B cell (primary cell): ENCODE measurements around the gene TLR10.

Experiments used
- EZH2 ChIP-seq: IDR thresholded peaks from 2 replicates; pipeline ENCODE4 v1.6.1; 2012; ENCODE audit warnings: borderline replicate concordance, low read depth, mild to moderate bottlenecking, moderate library complexity, low read length; ENCODE audit not compliant: insufficient read depth, poor library complexity, severe bottlenecking
- TF ChIP-seq, protein P1 (sequence below): fragments of 200-600 bp; IDR thresholded peaks from one replicate; pipeline ENCODE4 v1.8.0; 2022; ENCODE audit warnings: antibody characterized with exemption, mild to moderate bottlenecking

DNA sequence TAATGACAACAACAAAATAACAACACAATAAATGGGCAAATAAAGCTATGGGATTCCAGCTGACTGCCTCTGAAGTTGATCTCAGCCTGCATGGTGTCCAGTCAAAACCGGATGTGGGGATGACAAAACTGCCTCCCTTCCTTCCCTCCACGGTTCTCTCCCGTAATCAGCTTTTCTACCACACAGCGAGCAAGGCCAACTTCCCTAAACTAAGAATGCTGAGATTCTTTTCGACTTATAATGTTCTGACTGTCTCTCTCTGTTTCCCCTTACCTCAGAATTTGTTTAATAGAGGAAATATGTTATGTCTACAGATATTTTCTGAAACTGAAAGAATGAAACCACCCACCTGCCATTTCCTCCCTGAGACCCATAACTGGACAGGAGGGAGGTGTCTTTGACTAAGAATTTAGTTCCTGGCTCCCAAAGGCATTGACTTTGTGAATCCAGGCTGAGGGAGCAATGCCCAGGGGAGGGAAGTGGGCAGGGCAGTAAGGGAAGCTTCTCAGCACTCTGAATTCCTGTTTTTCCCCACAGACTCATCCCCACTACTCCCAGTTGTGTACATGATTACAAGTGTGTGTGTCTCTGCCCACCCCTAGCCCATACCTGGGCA lies 22.8 kb upstream of the TLR10 start:
- TF ChIP-seq, protein P1, sequence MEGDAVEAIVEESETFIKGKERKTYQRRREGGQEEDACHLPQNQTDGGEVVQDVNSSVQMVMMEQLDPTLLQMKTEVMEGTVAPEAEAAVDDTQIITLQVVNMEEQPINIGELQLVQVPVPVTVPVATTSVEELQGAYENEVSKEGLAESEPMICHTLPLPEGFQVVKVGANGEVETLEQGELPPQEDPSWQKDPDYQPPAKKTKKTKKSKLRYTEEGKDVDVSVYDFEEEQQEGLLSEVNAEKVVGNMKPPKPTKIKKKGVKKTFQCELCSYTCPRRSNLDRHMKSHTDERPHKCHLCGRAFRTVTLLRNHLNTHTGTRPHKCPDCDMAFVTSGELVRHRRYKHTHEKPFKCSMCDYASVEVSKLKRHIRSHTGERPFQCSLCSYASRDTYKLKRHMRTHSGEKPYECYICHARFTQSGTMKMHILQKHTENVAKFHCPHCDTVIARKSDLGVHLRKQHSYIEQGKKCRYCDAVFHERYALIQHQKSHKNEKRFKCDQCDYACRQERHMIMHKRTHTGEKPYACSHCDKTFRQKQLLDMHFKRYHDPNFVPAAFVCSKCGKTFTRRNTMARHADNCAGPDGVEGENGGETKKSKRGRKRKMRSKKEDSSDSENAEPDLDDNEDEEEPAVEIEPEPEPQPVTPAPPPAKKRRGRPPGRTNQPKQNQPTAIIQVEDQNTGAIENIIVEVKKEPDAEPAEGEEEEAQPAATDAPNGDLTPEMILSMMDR, result no peak
- TF ChIP-seq EZH2, result no peak
